Fibroblast of skin of left biceps (primary cell): Measurements from ENCODE around the gene ZNF730.
"Not testable (repeated sequence)": the region's sequence is repeated elsewhere in the genome, so short reads cannot be mapped to it uniquely, and the experiment has no call there.

ENCODE experiments used
- DNase-seq, 2 experiments: peaks; one replicate each; pipeline ENCODE4 v3.0.0-alpha.2; 2013; ENCODE audit warnings: low read depth in 2 of 2

The ZNF730 gene

GRCh38 chr19:23116802-23117571, at the start of gene ZNF730:
ZNF730 (plus strand) TSS chr19:23117025; CDS start chr19:23117174, 149 bp downstream.
- DNase-seq, result peak; percentile 29 to 33

GRCh38 chr19:23070353-23071146, 46.3 kb upstream of the ZNF730 start:
- DNase-seq, result no peak

GRCh38 chr19:23071147-23071511, 45.7 kb upstream of the ZNF730 start:
- DNase-seq, result no peak

GRCh38 chr19:23075031-23075733, 41.6 kb upstream of the ZNF730 start:
- peak; percentile 23 to 25 for DNase-seq

- DNase-seq, result not testable (repeated sequence)
These were observed 39.0 kb upstream of the ZNF730 start for GRCh38 chr19:23077776-23078175.

- no peak for DNase-seq
These were observed 23.0 kb upstream of the ZNF730 start for GRCh38 chr19:23093832-23094231.

GRCh38 chr19:23095418-23095817, 21.4 kb upstream of the ZNF730 start:
- no peak for DNase-seq

GRCh38 chr19:23098286-23098685, 18.5 kb upstream of the ZNF730 start:
- DNase-seq, result no peak

GRCh38 chr19:23098988-23099387, 17.8 kb upstream of the ZNF730 start:
- DNase-seq, result no peak

- no peak for DNase-seq
These were observed 16.9 kb upstream of the ZNF730 start for GRCh38 chr19:23099966-23100365.

- no peak for DNase-seq
These were observed 15.6 kb upstream of the ZNF730 start for GRCh38 chr19:23101241-23101640.

GRCh38 chr19:23118400-23118799, 1.6 kb downstream of the ZNF730 start:
- DNase-seq, result no peak

- DNase-seq, result not testable (repeated sequence)
These were observed 17.4 kb downstream of the ZNF730 start for GRCh38 chr19:23134211-23134610.

- DNase-seq, result no peak
These were observed 29.0 kb downstream of the ZNF730 start for GRCh38 chr19:23145617-23146415.

GRCh38 chr19:23160766-23161165, 43.9 kb downstream of the ZNF730 start:
- DNase-seq, result no peak

- not testable (repeated sequence) for DNase-seq
These were observed 51.5 kb downstream of the ZNF730 start for GRCh38 chr19:23168286-23168685.

GRCh38 chr19:23183251-23183650, 66.4 kb downstream of the ZNF730 start:
- DNase-seq, result no peak

GRCh38 chr19:23190341-23190740, 73.5 kb downstream of the ZNF730 start:
- DNase-seq, result no peak
